SK-N-SH (cell line): ENCODE data around the gene AKAP12. TPM values are rescaled to one million over a fixed set of nuclear protein-coding genes. Genes with fewer than 3 reads are reported as not detected.

ENCODE experiments used
- CTCF ChIA-PET: fragments of 300-600, 350-600 bp; formaldehyde crosslinking; extraction: SDS; loops from one replicate; lab custom pipeline; 2021; lab: Yijun Ruan, JAX
- POLR2A ChIA-PET: fragments of 350-600 bp; sonication (Branson Sonifier 250); formaldehyde crosslinking; extraction: SDS; loops from one replicate; lab custom pipeline; 2020; ENCODE audit warnings: antibody characterized with exemption, inconsistent platforms; lab: Yijun Ruan, JAX
- DNase-seq: peaks from one replicate; pipeline ENCODE4 v3.0.0; 2012
- H2AFZ ChIP-seq: fragments of 200-600 bp; sonication (generic); 2 replicates; pipeline ENCODE4 v1.8.1; 2016; ENCODE audit warnings: antibody characterized with exemption, mild to moderate bottlenecking, low read depth
- H3F3A ChIP-seq: fragments of 200-600 bp; sonication (generic); replicated peaks from 2 replicates; pipeline ENCODE3; 2016; ENCODE audit warnings: antibody characterized with exemption, mild to moderate bottlenecking; ENCODE audit not compliant: insufficient read depth
- H3K27ac ChIP-seq, 2 experiments: fragments of 200-500 bp in 1 of 2; fragments of 200-600 bp in 1 of 2; sonication (Bioruptor generic) in 1 of 2; sonication (generic), shearing (Covaris generic) in 1 of 2; 2 replicates each; pipeline versions ENCODE4 v1.5.1 to v1.6.1; 2014 to 2016; ENCODE audit warnings: low read depth in 2 of 2, inconsistent platforms in 1 of 2, low read length in 1 of 2, mild to moderate bottlenecking in 1 of 2, mixed read lengths in 1 of 2
- H3K27me3 ChIP-seq: fragments of 200-600 bp; sonication (generic), shearing (Covaris generic); 2 replicates; pipeline ENCODE4 v1.6.1; 2016; ENCODE audit warnings: mixed run types; ENCODE audit not compliant: insufficient read depth
- H3K36me3 ChIP-seq, 2 experiments: fragments of 200-500 bp in 1 of 2; fragments of 200-600 bp in 1 of 2; sonication (Bioruptor generic) in 1 of 2; sonication (generic) in 1 of 2; replicated peaks in 1 of 2; 2 replicates each; pipeline versions ENCODE3 to v1.5.1; 2014 to 2016; ENCODE audit warnings: low read length in 1 of 2, mild to moderate bottlenecking in 1 of 2; ENCODE audit not compliant: insufficient read depth in 2 of 2, control insufficient read depth in 1 of 2
- H3K4me1 ChIP-seq, 2 experiments: fragments of 200-500 bp in 1 of 2; fragments of 200-600 bp in 1 of 2; sonication (Bioruptor generic) in 1 of 2; sonication (generic), shearing (Covaris generic) in 1 of 2; 2 replicates each; pipeline versions ENCODE4 v1.5.1 to v1.6.1; 2014 to 2016; ENCODE audit warnings: low read depth in 1 of 2, low read length in 1 of 2, mixed run types in 1 of 2; ENCODE audit not compliant: insufficient read depth in 2 of 2, control insufficient read depth in 1 of 2
- H3K4me2 ChIP-seq: fragments of 200-600 bp; sonication (generic), shearing (Covaris generic); 2 replicates; pipeline ENCODE4 v1.6.1; 2017; ENCODE audit warnings: mixed run types
- H3K4me3 ChIP-seq, 2 experiments: fragments of 200-500 bp in 1 of 2; fragments of 200-600 bp in 1 of 2; sonication (Bioruptor generic) in 1 of 2; sonication (generic), shearing (Covaris generic) in 1 of 2; 2 replicates each; pipeline versions ENCODE4 v1.5.1 to v1.8.1; 2014 to 2016; ENCODE audit warnings: low read depth in 2 of 2, inconsistent platforms in 1 of 2, low read length in 1 of 2, mild to moderate bottlenecking in 1 of 2, mixed read lengths in 1 of 2, moderate library complexity in 1 of 2
- H3K79me2 ChIP-seq: fragments of 200-600 bp; sonication (generic); 2 replicates; pipeline ENCODE4 v1.8.1; 2017; ENCODE audit warnings: mild to moderate bottlenecking; ENCODE audit not compliant: insufficient read depth
- H3K9ac ChIP-seq: fragments of 200-600 bp; sonication (generic); 2 replicates; pipeline ENCODE4 v1.6.1; 2017; ENCODE audit warnings: mixed run types
- H3K9me2 ChIP-seq: fragments of 200-600 bp; sonication (generic); 2 replicates; pipeline ENCODE4 v1.6.1; 2017; ENCODE audit warnings: mixed run types
- H3K9me3 ChIP-seq: fragments of 200-600 bp; sonication (generic); 2 replicates; pipeline ENCODE4 v1.6.1; 2017; ENCODE audit warnings: mixed run types, mild to moderate bottlenecking, moderate library complexity
- H4K20me1 ChIP-seq: fragments of 200-600 bp; sonication (generic); 2 replicates; pipeline ENCODE4 v1.6.1; 2017; ENCODE audit warnings: mild to moderate bottlenecking, mixed run types; ENCODE audit not compliant: insufficient read depth
- CHD2 ChIP-seq: fragments of 150-350 bp; IDR thresholded peaks from 2 replicates; pipeline ENCODE4 v1.6.1; 2018; ENCODE audit warnings: low read length; ENCODE audit not compliant: partially characterized antibody
- EZH2phosphoT487 ChIP-seq: fragments of 200-600 bp; sonication (generic); IDR thresholded peaks from 2 replicates; pipeline ENCODE4 v1.6.1; 2017; ENCODE audit warnings: low read depth, mixed run types, mild to moderate bottlenecking, antibody characterized with exemption, moderate library complexity, borderline replicate concordance
- FOSL2 ChIP-seq: IDR thresholded peaks from 2 replicates; pipeline ENCODE4 v1.4.0; 2012; ENCODE audit warnings: low read depth, mild to moderate bottlenecking, moderate library complexity, borderline replicate concordance
- FOXJ3 ChIP-seq: sonication (generic); formaldehyde crosslinking; IDR thresholded peaks from 2 replicates; pipeline ENCODE4 v1.5.1; 2020; ENCODE audit warnings: mild to moderate bottlenecking, missing genetic modification reagents
- FOXM1 ChIP-seq: IDR thresholded peaks from 2 replicates; pipeline ENCODE4 v1.4.0; 2012; ENCODE audit warnings: low read depth, mild to moderate bottlenecking
- GATA2 ChIP-seq: sonication (generic); formaldehyde crosslinking; IDR thresholded peaks from 2 replicates; pipeline ENCODE4 v1.5.0; 2020; ENCODE audit warnings: mild to moderate bottlenecking, missing genetic modification reagents
- JUND ChIP-seq: IDR thresholded peaks from 2 replicates; pipeline ENCODE4 v1.4.0; 2012
- MEF2A ChIP-seq: IDR thresholded peaks from 2 replicates; pipeline ENCODE4 v1.4.0; 2012; ENCODE audit warnings: low read depth, borderline replicate concordance
- MXI1 ChIP-seq: IDR thresholded peaks from 2 replicates; pipeline ENCODE4 v1.6.1; 2012; ENCODE audit warnings: mild to moderate bottlenecking, low read depth, low read length, improper control_type of control experiment
- NFIC ChIP-seq: IDR thresholded peaks from 2 replicates; pipeline ENCODE4 v1.4.0; 2012; ENCODE audit warnings: borderline replicate concordance
- RAD21 ChIP-seq: IDR thresholded peaks from 2 replicates; pipeline ENCODE4 v1.6.1; 2012; ENCODE audit warnings: mild to moderate bottlenecking, low read length
- RXRA ChIP-seq: IDR thresholded peaks from 2 replicates; pipeline ENCODE4 v1.4.0; 2012; ENCODE audit warnings: low read depth, mild to moderate bottlenecking, borderline replicate concordance
- SMC3 ChIP-seq: IDR thresholded peaks from 2 replicates; pipeline ENCODE4 v1.6.1; 2012; ENCODE audit warnings: low read depth, low read length, improper control_type of control experiment
- TAF1 ChIP-seq: IDR thresholded peaks from 2 replicates; pipeline ENCODE4 v1.6.1; 2012; ENCODE audit warnings: low read depth, mild to moderate bottlenecking, low read length, moderate library complexity, borderline replicate concordance
- YY1 ChIP-seq: IDR thresholded peaks from 2 replicates; pipeline ENCODE4 v1.4.0; 2012; ENCODE audit warnings: low read depth, mild to moderate bottlenecking
- WGBS: methylation state at CpG from one replicate; pipeline ENCODE4 v1.1.6; 2017; ENCODE audit warnings: low lambda C conversion rate; 5-methylcytosine and 5-hydroxymethylcytosine counted together
- polyA plus RNA-seq, 3 experiments: library from polyadenylated mRNA; depleted of rRNA; stranded (reverse); fragments of >200 nt; gene quantifications; 2 replicates each; pipeline ENCODE4 v1.2.3, GENCODE V29; 2012
- TF ChIP-seq, protein P1 (sequence below): IDR thresholded peaks from 2 replicates; pipeline ENCODE4 v1.6.1; 2012; ENCODE audit warnings: mild to moderate bottlenecking, low read depth, low read length, moderate library complexity
- TF ChIP-seq, protein P2 (sequence below): fragments of 150-350 bp; IDR thresholded peaks from 2 replicates; pipeline ENCODE4 v1.6.1; 2017; ENCODE audit warnings: antibody characterized with exemption, low read length, low read depth, borderline replicate concordance
- TF ChIP-seq, protein P3 (sequence below): fragments of 150-350 bp; IDR thresholded peaks from 2 replicates; pipeline ENCODE4 v1.6.1; 2016; ENCODE audit warnings: mild to moderate bottlenecking, low read depth, low read length
- TF ChIP-seq, protein P4 (sequence below): IDR thresholded peaks from 2 replicates; pipeline ENCODE4 v1.4.0; 2012; ENCODE audit warnings: low read depth
- TF ChIP-seq, protein P5 (sequence below): IDR thresholded peaks from 2 replicates; pipeline ENCODE4 v1.4.0; 2012; ENCODE audit warnings: low read depth, borderline replicate concordance
- TF ChIP-seq, protein P6 (sequence below): IDR thresholded peaks from 2 replicates; pipeline ENCODE4; 2012
- TF ChIP-seq, protein P7 (sequence below): IDR thresholded peaks from 2 replicates; pipeline ENCODE4 v1.4.0; 2012; ENCODE audit warnings: low read depth, borderline replicate concordance

AKAP12 gene
- polyA plus RNA-seq, 1 of the 3 experiments (the other 2 are of a cell fraction) = 46.5 TPM

DNA sequence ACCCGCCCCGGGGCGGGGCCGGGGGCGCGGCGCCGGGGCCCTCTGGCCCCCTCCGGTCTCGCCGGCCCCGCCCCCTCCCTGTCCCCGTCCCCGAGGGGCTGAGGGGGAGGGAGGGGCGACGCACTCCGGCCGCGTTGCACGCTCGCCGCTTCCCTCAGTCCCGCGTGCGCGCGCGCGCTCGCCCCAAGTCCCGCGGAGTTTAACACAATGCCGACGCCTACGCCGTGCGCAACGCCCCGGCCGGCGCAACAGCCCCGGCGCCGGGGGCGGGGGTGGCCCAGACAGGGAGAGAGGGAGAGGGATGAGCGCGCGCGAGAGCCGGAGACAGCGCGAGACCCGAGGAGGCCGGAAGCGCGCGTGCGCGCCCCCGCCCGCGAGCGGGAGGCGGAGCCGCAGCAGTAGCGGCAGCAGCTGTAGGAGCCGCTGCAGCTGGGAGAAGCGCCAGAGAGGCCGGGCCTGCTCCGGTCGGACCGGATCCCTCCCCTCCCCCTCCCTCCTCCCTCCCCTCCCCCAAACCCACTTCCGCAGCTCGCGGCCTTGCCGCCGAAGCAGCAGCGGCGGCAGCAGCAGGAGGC is 150.6 kb downstream of the AKAP12 start:
- Histone ChIP-seq H3K4me3 (peak overlapping the region; percentile 86 to 92; a peak in 3 of 4 replicates), H3K27me3 (no peaks in the 10 kb centered on the region), H4K20me1 (peaks cover 37% of the 10 kb centered on the region), H2AFZ (no peak overlapping the region), H3K27ac (peak overlapping the region; percentile 98 to 99), H3K9me2 (no peaks in the 10 kb centered on the region), H3K79me2 (peaks cover 80% of the 10 kb centered on the region), H3K4me1 (peaks cover 23 to 31% of the 10 kb centered on the region in 2 experiments), H3K36me3 (peaks cover 4 to 11% of the 10 kb centered on the region in 2 experiments), H3K9me3 (no peaks in the 10 kb centered on the region; the same call in 1 of the 2 replicates), H3K4me2 (peak overlapping the region; percentile 97; the same call in 1 of the 2 replicates), H3F3A (peaks cover 25% of the 10 kb centered on the region), H3K9ac (peak overlapping the region; percentile 99)
- 0% methylated on average over 12 of the region's 79 CpGs for WGBS
- peak; percentile 98 for DNase-seq
- POLR2A ChIA-PET = interaction anchor here (1.0 to 1.7 kb wide), 4 partner anchors 12 to 62 kb away, joined by 3 to 10 read pairs (median 4); partner anchors contain the start of gene RMND1
- CTCF ChIA-PET = interaction anchor here (1.3 to 2.6 kb wide), 5 partner anchors 15 to 524 kb away, joined by 4 to 9 read pairs (median 7); partner anchors contain the start of gene MTHFD1L
- TF ChIP-seq MXI1 (peak; percentile 56), YY1 (0 out of 2 replicates have a peak, but pooled peaks have one; percentile 13), EZH2phosphoT487 (no peak), FOSL2 (no peak), SMC3 (no peak), RAD21 (no peak), JUND (0 out of 2 replicates have a peak, but pooled peaks have one; percentile 1), TAF1 (peak; percentile 88; the same call in 1 of the 2 replicates), GATA2 (no peak), MEF2A (no peak), FOXM1 (no peak), RXRA (no peak), FOXJ3 (CRISPR knock-in tag) (no peak), NFIC (no peak), CHD2 (peak; percentile 99)
- TF ChIP-seq, protein P1, sequence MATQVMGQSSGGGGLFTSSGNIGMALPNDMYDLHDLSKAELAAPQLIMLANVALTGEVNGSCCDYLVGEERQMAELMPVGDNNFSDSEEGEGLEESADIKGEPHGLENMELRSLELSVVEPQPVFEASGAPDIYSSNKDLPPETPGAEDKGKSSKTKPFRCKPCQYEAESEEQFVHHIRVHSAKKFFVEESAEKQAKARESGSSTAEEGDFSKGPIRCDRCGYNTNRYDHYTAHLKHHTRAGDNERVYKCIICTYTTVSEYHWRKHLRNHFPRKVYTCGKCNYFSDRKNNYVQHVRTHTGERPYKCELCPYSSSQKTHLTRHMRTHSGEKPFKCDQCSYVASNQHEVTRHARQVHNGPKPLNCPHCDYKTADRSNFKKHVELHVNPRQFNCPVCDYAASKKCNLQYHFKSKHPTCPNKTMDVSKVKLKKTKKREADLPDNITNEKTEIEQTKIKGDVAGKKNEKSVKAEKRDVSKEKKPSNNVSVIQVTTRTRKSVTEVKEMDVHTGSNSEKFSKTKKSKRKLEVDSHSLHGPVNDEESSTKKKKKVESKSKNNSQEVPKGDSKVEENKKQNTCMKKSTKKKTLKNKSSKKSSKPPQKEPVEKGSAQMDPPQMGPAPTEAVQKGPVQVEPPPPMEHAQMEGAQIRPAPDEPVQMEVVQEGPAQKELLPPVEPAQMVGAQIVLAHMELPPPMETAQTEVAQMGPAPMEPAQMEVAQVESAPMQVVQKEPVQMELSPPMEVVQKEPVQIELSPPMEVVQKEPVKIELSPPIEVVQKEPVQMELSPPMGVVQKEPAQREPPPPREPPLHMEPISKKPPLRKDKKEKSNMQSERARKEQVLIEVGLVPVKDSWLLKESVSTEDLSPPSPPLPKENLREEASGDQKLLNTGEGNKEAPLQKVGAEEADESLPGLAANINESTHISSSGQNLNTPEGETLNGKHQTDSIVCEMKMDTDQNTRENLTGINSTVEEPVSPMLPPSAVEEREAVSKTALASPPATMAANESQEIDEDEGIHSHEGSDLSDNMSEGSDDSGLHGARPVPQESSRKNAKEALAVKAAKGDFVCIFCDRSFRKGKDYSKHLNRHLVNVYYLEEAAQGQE = no peak
- TF ChIP-seq, protein P2, sequence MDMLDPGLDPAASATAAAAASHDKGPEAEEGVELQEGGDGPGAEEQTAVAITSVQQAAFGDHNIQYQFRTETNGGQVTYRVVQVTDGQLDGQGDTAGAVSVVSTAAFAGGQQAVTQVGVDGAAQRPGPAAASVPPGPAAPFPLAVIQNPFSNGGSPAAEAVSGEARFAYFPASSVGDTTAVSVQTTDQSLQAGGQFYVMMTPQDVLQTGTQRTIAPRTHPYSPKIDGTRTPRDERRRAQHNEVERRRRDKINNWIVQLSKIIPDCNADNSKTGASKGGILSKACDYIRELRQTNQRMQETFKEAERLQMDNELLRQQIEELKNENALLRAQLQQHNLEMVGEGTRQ = no peak
- TF ChIP-seq, protein P3, sequence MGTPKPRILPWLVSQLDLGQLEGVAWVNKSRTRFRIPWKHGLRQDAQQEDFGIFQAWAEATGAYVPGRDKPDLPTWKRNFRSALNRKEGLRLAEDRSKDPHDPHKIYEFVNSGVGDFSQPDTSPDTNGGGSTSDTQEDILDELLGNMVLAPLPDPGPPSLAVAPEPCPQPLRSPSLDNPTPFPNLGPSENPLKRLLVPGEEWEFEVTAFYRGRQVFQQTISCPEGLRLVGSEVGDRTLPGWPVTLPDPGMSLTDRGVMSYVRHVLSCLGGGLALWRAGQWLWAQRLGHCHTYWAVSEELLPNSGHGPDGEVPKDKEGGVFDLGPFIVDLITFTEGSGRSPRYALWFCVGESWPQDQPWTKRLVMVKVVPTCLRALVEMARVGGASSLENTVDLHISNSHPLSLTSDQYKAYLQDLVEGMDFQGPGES = no peak
- TF ChIP-seq, protein P4, sequence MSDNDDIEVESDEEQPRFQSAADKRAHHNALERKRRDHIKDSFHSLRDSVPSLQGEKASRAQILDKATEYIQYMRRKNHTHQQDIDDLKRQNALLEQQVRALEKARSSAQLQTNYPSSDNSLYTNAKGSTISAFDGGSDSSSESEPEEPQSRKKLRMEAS = no peak
- TF ChIP-seq, protein P5, sequence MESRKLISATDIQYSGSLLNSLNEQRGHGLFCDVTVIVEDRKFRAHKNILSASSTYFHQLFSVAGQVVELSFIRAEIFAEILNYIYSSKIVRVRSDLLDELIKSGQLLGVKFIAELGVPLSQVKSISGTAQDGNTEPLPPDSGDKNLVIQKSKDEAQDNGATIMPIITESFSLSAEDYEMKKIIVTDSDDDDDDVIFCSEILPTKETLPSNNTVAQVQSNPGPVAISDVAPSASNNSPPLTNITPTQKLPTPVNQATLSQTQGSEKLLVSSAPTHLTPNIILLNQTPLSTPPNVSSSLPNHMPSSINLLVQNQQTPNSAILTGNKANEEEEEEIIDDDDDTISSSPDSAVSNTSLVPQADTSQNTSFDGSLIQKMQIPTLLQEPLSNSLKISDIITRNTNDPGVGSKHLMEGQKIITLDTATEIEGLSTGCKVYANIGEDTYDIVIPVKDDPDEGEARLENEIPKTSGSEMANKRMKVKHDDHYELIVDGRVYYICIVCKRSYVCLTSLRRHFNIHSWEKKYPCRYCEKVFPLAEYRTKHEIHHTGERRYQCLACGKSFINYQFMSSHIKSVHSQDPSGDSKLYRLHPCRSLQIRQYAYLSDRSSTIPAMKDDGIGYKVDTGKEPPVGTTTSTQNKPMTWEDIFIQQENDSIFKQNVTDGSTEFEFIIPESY = peak; percentile 97
- TF ChIP-seq, protein P6, sequence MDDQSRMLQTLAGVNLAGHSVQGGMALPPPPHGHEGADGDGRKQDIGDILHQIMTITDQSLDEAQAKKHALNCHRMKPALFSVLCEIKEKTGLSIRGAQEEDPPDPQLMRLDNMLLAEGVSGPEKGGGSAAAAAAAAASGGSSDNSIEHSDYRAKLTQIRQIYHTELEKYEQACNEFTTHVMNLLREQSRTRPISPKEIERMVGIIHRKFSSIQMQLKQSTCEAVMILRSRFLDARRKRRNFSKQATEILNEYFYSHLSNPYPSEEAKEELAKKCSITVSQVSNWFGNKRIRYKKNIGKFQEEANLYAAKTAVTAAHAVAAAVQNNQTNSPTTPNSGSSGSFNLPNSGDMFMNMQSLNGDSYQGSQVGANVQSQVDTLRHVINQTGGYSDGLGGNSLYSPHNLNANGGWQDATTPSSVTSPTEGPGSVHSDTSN = no peak; the same call in 1 of the 2 replicates
- TF ChIP-seq, protein P7, sequence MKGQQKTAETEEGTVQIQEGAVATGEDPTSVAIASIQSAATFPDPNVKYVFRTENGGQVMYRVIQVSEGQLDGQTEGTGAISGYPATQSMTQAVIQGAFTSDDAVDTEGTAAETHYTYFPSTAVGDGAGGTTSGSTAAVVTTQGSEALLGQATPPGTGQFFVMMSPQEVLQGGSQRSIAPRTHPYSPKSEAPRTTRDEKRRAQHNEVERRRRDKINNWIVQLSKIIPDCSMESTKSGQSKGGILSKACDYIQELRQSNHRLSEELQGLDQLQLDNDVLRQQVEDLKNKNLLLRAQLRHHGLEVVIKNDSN = 0 out of 2 replicates have a peak, but pooled peaks have one; percentile 5
